B cell (primary cell): Measurements from ENCODE around the gene TRAPPC2B. TPM values are rescaled to one million over a fixed set of nuclear protein-coding genes. Genes with fewer than 3 reads are reported as not detected.

Experiments
- ATAC-seq: fragments of 200-7000 bp; cut with Tn5 transposase; one replicate; pipeline ENCODE4 v1.10.0; 2021; ENCODE audit warnings: low read depth, mild to moderate bottlenecking, moderate number of reproducible peaks, moderate library complexity
- CTCF ChIA-PET: fragments of 350-600 bp; sonication (Branson Sonifier 250); formaldehyde crosslinking; loops from one replicate; lab custom pipeline; 2021; ENCODE audit warnings: antibody characterized with exemption, inconsistent platforms; lab: Charles Lee
- POLR2A ChIA-PET: fragments of 350-600 bp; sonication (Branson Sonifier 250); formaldehyde crosslinking; loops from one replicate; lab custom pipeline; 2021; ENCODE audit warnings: antibody characterized with exemption; lab: Charles Lee
- DNase-seq: peaks from one replicate; pipeline ENCODE4 v3.0.0; 2013
- H2AFZ ChIP-seq: 2 replicates; pipeline ENCODE4 v1.6.1; 2012; ENCODE audit warnings: mild to moderate bottlenecking, low read depth, low read length; ENCODE audit not compliant: insufficient read depth, poor library complexity, severe bottlenecking
- H3K27ac ChIP-seq, 2 donors: 1 replicate in 1 of 2; 2 replicates in 1 of 2; pipeline ENCODE4 v1.5.1; 2012 to 2013; ENCODE audit warnings: low read length in 2 of 2, mild to moderate bottlenecking in 2 of 2, moderate library complexity in 1 of 2
- H3K27me3 ChIP-seq, 4 experiments: fragments of 200-600 bp in 1 of 4; sonication (generic) in 1 of 4; replicated peaks in 1 of 4; 1 replicate in 2 of 4; 2 replicates in 2 of 4; pipeline versions ENCODE4 v1.6.1 to v1.7.0; 2013 to 2016; ENCODE audit warnings: low read length in 3 of 4, mild to moderate bottlenecking in 2 of 4, mixed read lengths in 1 of 4, moderate library complexity in 1 of 4; ENCODE audit not compliant: insufficient read depth in 4 of 4, control insufficient read depth in 3 of 4; ENCODE audit errors: control extremely low read depth in 1 of 4
- H3K36me3 ChIP-seq, 2 experiments: replicated peaks in 1 of 2; 1 replicate in 1 of 2; 2 replicates in 1 of 2; pipeline versions ENCODE4 v1.6.1 to v1.7.1; 2013; ENCODE audit warnings: low read length in 1 of 2; ENCODE audit not compliant: insufficient read depth in 2 of 2, control insufficient read depth in 1 of 2; ENCODE audit errors: control extremely low read depth in 1 of 2, extremely low read depth in 1 of 2
- H3K4me1 ChIP-seq, 2 donors: fragments of 200-600 bp in 1 of 2; sonication (generic) in 1 of 2; 1 replicate in 1 of 2; 2 replicates in 1 of 2; pipeline versions ENCODE4 v1.5.1 to v1.6.1; 2013 to 2017; ENCODE audit warnings: low read length in 2 of 2; ENCODE audit not compliant: control insufficient read depth in 2 of 2, insufficient read depth in 2 of 2
- H3K4me2 ChIP-seq: replicated peaks from 2 replicates; pipeline ENCODE3; 2012; ENCODE audit warnings: mild to moderate bottlenecking, low read depth, low read length; ENCODE audit not compliant: poor library complexity, severe bottlenecking
- H3K4me3 ChIP-seq, 5 experiments: fragments of 200-600 bp in 1 of 5; sonication (generic) in 1 of 5; 1 replicate in 3 of 5; 2 replicates in 2 of 5; pipeline versions ENCODE4 v1.5.1 to v1.7.0; 2011 to 2016; ENCODE audit warnings: low read length in 4 of 5, mild to moderate bottlenecking in 4 of 5, low read depth in 2 of 5, control low read depth in 1 of 5, moderate library complexity in 1 of 5; ENCODE audit not compliant: insufficient read depth in 1 of 5; ENCODE audit errors: control extremely low read depth in 1 of 5, extremely low read depth in 1 of 5
- H3K79me2 ChIP-seq: fragments of 200-600 bp; sonication (generic); one replicate; pipeline ENCODE4 v1.6.0; 2016; ENCODE audit warnings: low read length; ENCODE audit not compliant: control insufficient read depth, insufficient read depth
- H3K9ac ChIP-seq: fragments of 200-600 bp; sonication (generic); 2 replicates; pipeline ENCODE4 v1.6.1; 2017; ENCODE audit warnings: mild to moderate bottlenecking, low read length, moderate library complexity
- H3K9me3 ChIP-seq, 3 donors: one replicate each; pipeline versions ENCODE4 v1.6.1 to v1.7.1; 2013; ENCODE audit warnings: low read length in 2 of 3; ENCODE audit not compliant: control insufficient read depth in 2 of 3, insufficient read depth in 1 of 3; ENCODE audit errors: control extremely low read depth in 1 of 3
- H4K20me1 ChIP-seq: 2 replicates; pipeline ENCODE4 v1.6.0; 2012; ENCODE audit warnings: mild to moderate bottlenecking, low read length; ENCODE audit not compliant: insufficient read depth, control insufficient read depth, poor library complexity, severe bottlenecking
- H3K27ac Mint-ChIP-seq: one replicate; pipeline ENCODE4 v1.8.0; 2021; ENCODE audit warnings: mixed read lengths
- H3K27me3 Mint-ChIP-seq: one replicate; pipeline ENCODE4 v1.8.0; 2021; ENCODE audit warnings: mixed read lengths
- H3K4me1 Mint-ChIP-seq: one replicate; pipeline ENCODE4 v1.8.0; 2021; ENCODE audit warnings: mixed read lengths
- H3K4me3 Mint-ChIP-seq: one replicate; pipeline ENCODE4 v1.8.0; 2021; ENCODE audit warnings: mixed read lengths
- H3K9me3 Mint-ChIP-seq: one replicate; pipeline ENCODE4 v1.8.0; 2022; ENCODE audit warnings: mixed read lengths; ENCODE audit not compliant: insufficient read depth
- CTCF ChIP-seq: fragments of 200-600 bp; IDR thresholded peaks from one replicate; pipeline ENCODE4 v1.8.0; 2022; ENCODE audit warnings: antibody characterized with exemption, mild to moderate bottlenecking
- EZH2 ChIP-seq: IDR thresholded peaks from 2 replicates; pipeline ENCODE4 v1.6.1; 2012; ENCODE audit warnings: borderline replicate concordance, low read depth, mild to moderate bottlenecking, moderate library complexity, low read length; ENCODE audit not compliant: insufficient read depth, poor library complexity, severe bottlenecking
- WGBS: methylation state at CpG from one replicate; pipeline ENCODE4 v1.1.5; 2013; ENCODE audit warnings: missing lambda C conversion rate; ENCODE audit not compliant: insufficient coverage; 5-methylcytosine and 5-hydroxymethylcytosine counted together
- intact Hi-C: fragments of 100-400 bp; cut with micrococcal nuclease; formaldehyde crosslinking; loops from one replicate; pipeline ENCODE4 v1.10.0; 2022
- polyA plus RNA-seq: library from polyadenylated mRNA; depleted of rRNA; stranded (reverse); fragments of >200 nt; gene quantifications from 2 replicates; pipeline ENCODE4 v1.2.3, GENCODE V29; 2012
- total RNA-seq, 2 donors: library from RNA; stranded (reverse); fragments of 120-200 nt in 1 of 2; gene quantifications; 1 replicate in 1 of 2; 2 replicates in 1 of 2; pipeline versions ENCODE4 v1.2.3 to v1.2.4, GENCODE V29; 2013 to 2022

The TRAPPC2B gene
- total and polyA plus RNA-seq, 2 donors (not counting 1 experiment from before 2014, with no cell fraction given), result 9.6 to 29.2 TPM

DNA sequence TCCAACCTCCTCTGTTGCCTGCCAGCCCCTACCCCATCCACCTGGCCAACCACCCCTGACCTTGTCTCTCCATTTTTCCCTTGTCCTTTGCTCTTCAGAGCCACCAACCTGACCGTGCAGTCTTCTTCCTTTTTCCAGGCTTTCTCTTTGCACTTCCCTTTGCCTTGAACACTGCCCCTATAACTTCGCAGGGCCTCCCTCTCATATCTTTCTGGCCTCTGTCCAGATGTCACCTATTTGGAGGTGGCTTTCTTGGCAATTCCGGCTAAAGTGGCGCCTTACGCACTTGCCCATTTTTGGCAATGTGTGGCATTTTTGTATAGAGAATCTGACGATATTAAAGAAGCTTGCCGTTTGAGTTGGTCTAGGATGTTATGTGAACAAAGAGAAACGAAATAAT, 42.2 kb upstream of the TRAPPC2B start:
- ChIA-PET CTCF (no interaction called here), POLR2A (no interaction called here)
- peak overlapping the region; percentile 96 for H3K4me2 ChIP-seq
- H4K20me1 ChIP-seq, result no peaks in the 10 kb centered on the region
- TF ChIP-seq EZH2 (no peak), CTCF (no peak)
- H3K9me3 ChIP-seq, result peaks cover 0 to 11% (median 2%) of the 10 kb centered on the region in 3 donors
- intact Hi-C loops, result no loop called here
- Mint-ChIP-seq H3K4me3 (peak overlapping the region; percentile 93), H3K27me3 (peaks cover 17% of the 10 kb centered on the region), H3K9me3 (peaks cover 3% of the 10 kb centered on the region), H3K27ac (peak overlapping the region; percentile 96), H3K4me1 (peaks cover 32% of the 10 kb centered on the region)
- H3K4me1 ChIP-seq, result peaks cover 19 to 23% of the 10 kb centered on the region in 2 donors
- H3K27me3 ChIP-seq, result peaks cover 0 to 21% (median 11%) of the 10 kb centered on the region in 4 experiments
- DNase-seq (no peak), ATAC-seq (no peak)
- H2AFZ ChIP-seq, result peak overlapping the region; percentile 93
- H3K4me3 ChIP-seq, result peak overlapping the region in 4 of 5 experiments; percentile 79 to 95 (median 89)
- H3K9ac ChIP-seq, result peak overlapping the region; percentile 99
- H3K27ac ChIP-seq, result peak overlapping the region in 1 of 2 donors; percentile 89
- peaks cover 34% of the 10 kb centered on the region for H3K79me2 ChIP-seq
- WGBS, result 67% methylated on average over 7 of the region's 8 CpGs
- H3K36me3 ChIP-seq, result peaks cover 3 to 27% of the 10 kb centered on the region in 2 experiments

DNA sequence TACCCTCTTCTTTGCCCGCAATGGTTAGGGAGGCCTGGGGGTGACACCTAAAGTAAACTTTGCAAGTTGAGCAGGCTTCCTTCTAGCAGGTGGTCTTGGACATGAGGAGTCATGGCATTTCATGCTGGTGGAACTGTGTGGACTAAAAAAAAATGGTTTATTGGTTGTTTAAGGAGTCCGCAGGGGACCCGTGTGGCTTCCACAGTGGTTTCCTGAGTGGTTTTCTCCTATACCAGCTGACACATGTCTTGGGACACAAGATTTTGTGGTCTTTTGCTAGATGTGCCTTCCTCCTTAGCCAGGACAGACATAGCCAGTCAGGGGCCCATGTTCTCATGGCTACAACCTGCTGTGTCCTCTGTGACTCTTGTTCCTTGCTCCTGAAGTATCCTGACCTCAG, 41.6 kb upstream of the TRAPPC2B start:
- Histone ChIP-seq H3K27me3 (peaks cover 0 to 18% (median 11%) of the 10 kb centered on the region in 4 experiments), H3K4me1 (peaks cover 19 to 28% of the 10 kb centered on the region in 2 donors), H3K36me3 (peaks cover 3 to 33% of the 10 kb centered on the region in 2 experiments), H3K27ac (no peak overlapping the region), H4K20me1 (no peaks in the 10 kb centered on the region), H3K79me2 (peaks cover 34% of the 10 kb centered on the region), H3K4me3 (no peak overlapping the region), H2AFZ (no peak overlapping the region), H3K4me2 (peak overlapping the region; percentile 96), H3K9me3 (peaks cover 0 to 16% (median 2%) of the 10 kb centered on the region in 3 donors), H3K9ac (no peak overlapping the region)
- TF ChIP-seq EZH2, result no peak
- TF ChIP-seq CTCF, result no peak
- Mint-ChIP-seq H3K4me1 (peaks cover 35% of the 10 kb centered on the region), H3K27ac (peak overlapping the region; percentile 15), H3K4me3 (peak overlapping the region; percentile 93), H3K27me3 (peaks cover 11% of the 10 kb centered on the region), H3K9me3 (peaks cover 3% of the 10 kb centered on the region)
- WGBS, result 0% methylated on average over 2 of the region's 3 CpGs
- ChIA-PET CTCF (no interaction called here), POLR2A (no interaction called here)
- no peak for DNase-seq
- no peak for ATAC-seq
- intact Hi-C loops, result no loop called here
